H9 (cell line): ENCODE measurements around the gene SPPL3. TPM values are rescaled to one million over a fixed set of nuclear protein-coding genes. Genes with fewer than 3 reads are reported as not detected.

ENCODE experiments used
- DNase-seq: peaks from one replicate; pipeline ENCODE4 v3.0.0-alpha.2; 2017
- H2AFZ ChIP-seq: one replicate; pipeline ENCODE4 v1.6.1; 2013; ENCODE audit warnings: mild to moderate bottlenecking, low read length, control low read depth, moderate library complexity
- H2AK5ac ChIP-seq: 2 replicates; pipeline ENCODE4 v1.6.1; 2013; ENCODE audit warnings: low read length, control low read depth, mixed read lengths; ENCODE audit not compliant: insufficient read length
- H2BK120ac ChIP-seq: one replicate; pipeline ENCODE4 v1.6.1; 2013; ENCODE audit warnings: low read depth, mild to moderate bottlenecking, low read length, control low read depth, inconsistent platforms; ENCODE audit not compliant: poor library complexity, severe bottlenecking
- H2BK12ac ChIP-seq: 2 replicates; pipeline ENCODE4 v1.6.1; 2013; ENCODE audit warnings: low read length, control low read depth, mixed read lengths, low read depth; ENCODE audit not compliant: insufficient read length
- H2BK15ac ChIP-seq: 2 replicates; pipeline ENCODE4 v1.6.1; 2013; ENCODE audit warnings: low read depth, low read length, control low read depth
- H2BK20ac ChIP-seq: one replicate; pipeline ENCODE4 v1.6.1; 2013; ENCODE audit warnings: low read depth, mild to moderate bottlenecking, low read length, control low read depth, inconsistent platforms; ENCODE audit not compliant: poor library complexity, severe bottlenecking
- H2BK5ac ChIP-seq: 2 replicates; pipeline ENCODE4 v1.6.1; 2013; ENCODE audit warnings: low read length, control low read depth, mixed read lengths; ENCODE audit not compliant: insufficient read length
- H3K14ac ChIP-seq: 2 replicates; pipeline ENCODE4 v1.6.1; 2013; ENCODE audit warnings: low read length, control low read depth; ENCODE audit not compliant: insufficient read depth
- H3K18ac ChIP-seq: 2 replicates; pipeline ENCODE4 v1.6.1; 2013; ENCODE audit warnings: low read depth, mild to moderate bottlenecking, mixed read lengths, low read length, control low read depth; ENCODE audit not compliant: insufficient read length
- H3K23ac ChIP-seq: 2 replicates; pipeline ENCODE4 v1.6.1; 2013; ENCODE audit warnings: low read length, control low read depth, mixed read lengths, low read depth; ENCODE audit not compliant: insufficient read length
- H3K23me2 ChIP-seq: 2 replicates; pipeline ENCODE4 v1.6.1; 2013; ENCODE audit warnings: low read depth, mild to moderate bottlenecking, mixed read lengths, low read length, control low read depth; ENCODE audit not compliant: insufficient read length, poor library complexity, severe bottlenecking
- H3K27ac ChIP-seq: 2 replicates; pipeline ENCODE4 v1.5.1; 2013; ENCODE audit warnings: low read length, control low read depth, mixed read lengths, low read depth; ENCODE audit not compliant: insufficient read length
- H3K27me3 ChIP-seq: 2 replicates; pipeline ENCODE4 v1.6.1; 2013; ENCODE audit warnings: low read length, control low read depth, inconsistent platforms; ENCODE audit not compliant: insufficient read depth
- H3K4ac ChIP-seq: 2 replicates; pipeline ENCODE4 v1.6.1; 2013; ENCODE audit warnings: low read depth, mild to moderate bottlenecking, control low read depth, inconsistent platforms, low read length, moderate library complexity
- H3K4me1 ChIP-seq: 2 replicates; pipeline ENCODE4 v1.6.1; 2013; ENCODE audit warnings: low read length, control low read depth, inconsistent platforms; ENCODE audit not compliant: insufficient read depth
- H3K4me2 ChIP-seq: 2 replicates; pipeline ENCODE4 v1.6.1; 2013; ENCODE audit warnings: low read length, control low read depth, mixed read lengths; ENCODE audit not compliant: insufficient read length, insufficient read depth
- H3K56ac ChIP-seq: 2 replicates; pipeline ENCODE4 v1.6.1; 2013; ENCODE audit warnings: low read depth, mild to moderate bottlenecking, mixed read lengths, low read length, control low read depth; ENCODE audit not compliant: insufficient read length
- H3K79me1 ChIP-seq: 2 replicates; pipeline ENCODE4 v1.6.1; 2013; ENCODE audit warnings: low read depth, mild to moderate bottlenecking, moderate library complexity, low read length, control low read depth, inconsistent platforms; ENCODE audit not compliant: insufficient read depth, poor library complexity, severe bottlenecking
- H3K79me2 ChIP-seq: 2 replicates; pipeline ENCODE4 v1.6.1; 2013; ENCODE audit warnings: low read length, control low read depth, inconsistent platforms; ENCODE audit not compliant: insufficient read depth
- H3K9ac ChIP-seq: 2 replicates; pipeline ENCODE4 v1.6.1; 2013; ENCODE audit warnings: low read length, control low read depth, mixed read lengths; ENCODE audit not compliant: insufficient read length; ENCODE audit errors: extremely low read depth
- H3K9me3 ChIP-seq: one replicate; pipeline ENCODE4 v1.6.1; 2013; ENCODE audit warnings: low read depth, low read length, inconsistent platforms; ENCODE audit not compliant: control insufficient read depth
- H3T11ph ChIP-seq: one replicate; pipeline ENCODE4 v1.6.1; 2013; ENCODE audit warnings: mild to moderate bottlenecking, low read length, control low read depth, inconsistent platforms
- H4K20me1 ChIP-seq: one replicate; pipeline ENCODE4 v1.6.1; 2013; ENCODE audit not compliant: control insufficient read depth, insufficient read length, insufficient read depth
- H4K5ac ChIP-seq: 2 replicates; pipeline ENCODE4 v1.6.1; 2013; ENCODE audit warnings: low read depth, mild to moderate bottlenecking, mixed read lengths, low read length, control low read depth; ENCODE audit not compliant: insufficient read length
- H4K8ac ChIP-seq: replicated peaks from 2 replicates; pipeline ENCODE4 v1.6.1; 2013; ENCODE audit warnings: low read length, control low read depth, mixed read lengths, low read depth; ENCODE audit not compliant: insufficient read length
- H4K91ac ChIP-seq: 2 replicates; pipeline ENCODE4 v1.6.1; 2013; ENCODE audit warnings: low read depth, mild to moderate bottlenecking, moderate library complexity, mixed read lengths, low read length, control low read depth; ENCODE audit not compliant: insufficient read length
- H3K27ac Mint-ChIP-seq, 3 experiments: 2 replicates in 2 of 3; 3 replicates in 1 of 3; pipeline ENCODE4 v1.8.0; 2020 to 2021; ENCODE audit warnings: mixed read lengths in 3 of 3, mild to moderate bottlenecking in 1 of 3, moderate library complexity in 1 of 3
- H3K27me3 Mint-ChIP-seq: 2 replicates; pipeline ENCODE4 v1.8.0; 2021; ENCODE audit warnings: low read depth, mild to moderate bottlenecking, moderate library complexity, mixed read lengths
- H3K36me3 Mint-ChIP-seq, 3 experiments: 2 replicates in 2 of 3; 3 replicates in 1 of 3; pipeline ENCODE4 v1.8.0; 2020 to 2021; ENCODE audit warnings: low read depth in 3 of 3, mixed read lengths in 3 of 3; ENCODE audit not compliant: insufficient read depth in 1 of 3
- H3K4me1 Mint-ChIP-seq, 2 experiments: 2 replicates each; pipeline ENCODE4 v1.8.0; 2020; ENCODE audit warnings: mixed read lengths in 2 of 2
- H3K4me3 Mint-ChIP-seq, 2 experiments: 2 replicates in 1 of 2; 3 replicates in 1 of 2; pipeline ENCODE4 v1.8.0; 2020 to 2021; ENCODE audit warnings: mild to moderate bottlenecking in 2 of 2, mixed read lengths in 2 of 2, moderate library complexity in 1 of 2
- H3K9me3 Mint-ChIP-seq, 2 experiments: 2 replicates in 1 of 2; 3 replicates in 1 of 2; pipeline ENCODE4 v1.8.0; 2020; ENCODE audit warnings: mild to moderate bottlenecking in 2 of 2, mixed read lengths in 2 of 2, moderate library complexity in 1 of 2
- CTCF ChIP-seq: fragments of 200-600 bp; sonication (generic); conservative IDR thresholded peaks from 3 replicates; pipeline ENCODE4 v1.8.0; 2021; ENCODE audit warnings: antibody characterized with exemption, mild to moderate bottlenecking
- WGBS: extraction: QIAGEN DNeasy Blood & Tissue Kit; methylation state at CpG from one replicate; pipeline ENCODE4 v1.1.7; 2013; ENCODE audit warnings: missing lambda C conversion rate, low lambda C conversion rate, mixed read lengths; ENCODE audit not compliant: insufficient read length; ENCODE audit errors: extremely low coverage; 5-methylcytosine and 5-hydroxymethylcytosine counted together
- total RNA-seq: library from RNA; stranded (reverse); gene quantifications from 2 replicates; pipeline ENCODE4 v1.2.1, GENCODE V29; 2021

SPPL3 gene
- total RNA-seq, 1 experiment from 2014 or later: 46.3 TPM

- DNase-seq: no peak
- Mint-ChIP-seq H3K27me3 (no peaks in the 10 kb centered on the region; the same call in 1 of the 2 replicates), H3K27ac (no peak overlapping the region), H3K4me1 (peaks cover 3 to 5% of the 10 kb centered on the region in 2 experiments; a peak in 2 of 4 replicates), H3K4me3 (no peak overlapping the region), H3K9me3 (no peaks in the 10 kb centered on the region), H3K36me3 (no peaks in the 10 kb centered on the region)
- H3K23ac ChIP-seq: no peak overlapping the region
- no peak overlapping the region for H4K5ac ChIP-seq
- no peak overlapping the region for H3K4me2 ChIP-seq
- no peak overlapping the region for H3K56ac ChIP-seq
- no peak overlapping the region for H2AFZ ChIP-seq
- H2BK5ac ChIP-seq: no peak overlapping the region
- no peak overlapping the region for H2BK20ac ChIP-seq
- no peaks in the 10 kb centered on the region for H4K20me1 ChIP-seq
- no peak overlapping the region for H4K91ac ChIP-seq
- H4K8ac ChIP-seq: no peak overlapping the region
- no peak overlapping the region for H3K18ac ChIP-seq
- no peak overlapping the region for H3T11ph ChIP-seq
- no peak overlapping the region for H2BK120ac ChIP-seq
- no peak overlapping the region for H3K14ac ChIP-seq
- no peak for TF ChIP-seq CTCF
- no peaks in the 10 kb centered on the region for H3K27me3 ChIP-seq
- no peak overlapping the region for H3K9ac ChIP-seq
- no peak overlapping the region for H2AK5ac ChIP-seq
- H2BK12ac ChIP-seq: no peak overlapping the region
- no peaks in the 10 kb centered on the region for H3K23me2 ChIP-seq
- H3K27ac ChIP-seq: no peak overlapping the region
- H3K79me1 ChIP-seq: no peaks in the 10 kb centered on the region
- H3K9me3 ChIP-seq: no peaks in the 10 kb centered on the region
- no peak overlapping the region for H3K4ac ChIP-seq
- no peaks in the 10 kb centered on the region for H3K4me1 ChIP-seq
- no peaks in the 10 kb centered on the region for H3K79me2 ChIP-seq
- WGBS: no CpG with 5 or more reads among the region's 3 CpGs
- H2BK15ac ChIP-seq: no peak overlapping the region
These were observed 39.3 kb upstream of the SPPL3 start for GRCh38 chr12:120943482-120943881.
